GM12874 (cell line): Measurements from ENCODE around the gene STIP1.

ENCODE experiments used
- TF ChIP-seq, protein P1 (sequence below): IDR thresholded peaks from 2 replicates; pipeline ENCODE4 v1.5.1; 2011; ENCODE audit warnings: low read depth, mild to moderate bottlenecking, control low read depth, low read length, moderate library complexity; ENCODE audit not compliant: insufficient read depth

STIP1 gene

DNA sequence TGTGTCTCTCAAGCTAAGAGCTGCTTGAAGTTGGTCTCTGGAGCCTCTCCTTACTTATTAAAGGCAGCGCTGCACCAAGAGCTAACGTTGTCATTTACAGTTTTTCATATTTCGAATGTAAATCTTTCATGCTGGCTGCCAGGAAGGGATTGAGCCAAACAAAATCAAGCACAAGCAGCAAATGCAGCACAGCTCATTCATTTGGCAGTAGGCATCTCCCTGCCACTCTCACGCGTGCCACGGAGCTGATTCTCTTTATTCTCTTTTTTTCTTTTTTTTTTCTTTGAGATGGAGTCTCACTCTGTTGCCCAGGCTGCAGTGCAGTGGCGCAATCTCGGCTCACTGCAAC lies 47.0 kb downstream of the STIP1 start:
- TF ChIP-seq, protein P1, sequence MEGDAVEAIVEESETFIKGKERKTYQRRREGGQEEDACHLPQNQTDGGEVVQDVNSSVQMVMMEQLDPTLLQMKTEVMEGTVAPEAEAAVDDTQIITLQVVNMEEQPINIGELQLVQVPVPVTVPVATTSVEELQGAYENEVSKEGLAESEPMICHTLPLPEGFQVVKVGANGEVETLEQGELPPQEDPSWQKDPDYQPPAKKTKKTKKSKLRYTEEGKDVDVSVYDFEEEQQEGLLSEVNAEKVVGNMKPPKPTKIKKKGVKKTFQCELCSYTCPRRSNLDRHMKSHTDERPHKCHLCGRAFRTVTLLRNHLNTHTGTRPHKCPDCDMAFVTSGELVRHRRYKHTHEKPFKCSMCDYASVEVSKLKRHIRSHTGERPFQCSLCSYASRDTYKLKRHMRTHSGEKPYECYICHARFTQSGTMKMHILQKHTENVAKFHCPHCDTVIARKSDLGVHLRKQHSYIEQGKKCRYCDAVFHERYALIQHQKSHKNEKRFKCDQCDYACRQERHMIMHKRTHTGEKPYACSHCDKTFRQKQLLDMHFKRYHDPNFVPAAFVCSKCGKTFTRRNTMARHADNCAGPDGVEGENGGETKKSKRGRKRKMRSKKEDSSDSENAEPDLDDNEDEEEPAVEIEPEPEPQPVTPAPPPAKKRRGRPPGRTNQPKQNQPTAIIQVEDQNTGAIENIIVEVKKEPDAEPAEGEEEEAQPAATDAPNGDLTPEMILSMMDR = no peak

DNA sequence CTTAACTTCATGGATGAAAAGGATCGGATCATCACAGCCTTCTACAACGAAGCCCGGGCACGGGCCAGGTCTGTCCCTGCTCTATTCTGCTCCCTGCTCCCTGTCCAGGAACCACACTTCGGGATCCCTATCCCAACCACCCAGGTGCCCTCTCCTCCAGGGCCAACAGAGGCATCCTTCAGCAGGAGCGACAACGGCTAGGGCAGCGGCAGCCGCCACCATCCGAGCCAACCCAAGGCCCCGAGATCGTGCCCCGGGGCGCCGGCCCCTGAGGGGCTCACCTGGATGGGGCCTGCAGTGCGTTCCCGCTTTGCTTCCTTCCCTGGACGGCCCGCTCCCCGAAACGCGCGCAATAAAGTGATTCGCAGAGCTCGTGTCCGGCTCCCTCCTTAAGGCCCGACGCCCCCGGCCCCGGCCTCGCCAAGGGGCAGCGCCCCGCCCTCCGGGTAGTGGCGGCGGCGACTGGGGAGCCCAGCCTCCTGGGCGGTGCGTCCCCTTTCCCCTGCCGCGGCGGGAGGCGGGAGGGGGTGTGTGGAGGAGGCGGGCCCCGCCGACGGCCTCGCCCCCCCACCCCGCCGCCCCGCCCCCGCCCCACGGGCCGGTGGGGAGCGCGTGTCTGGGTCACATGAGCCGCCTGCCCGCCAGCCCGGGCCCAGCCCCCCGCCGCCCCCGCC lies 48.1 kb downstream of the STIP1 start, which contains the start of gene VEGFB:
VEGFB (plus strand) TSS at position 672 of the 674 bp plus-strand sequence. CDS start 250 bp downstream, outside the sequence.
- TF ChIP-seq, protein P1 = no peak

- TF ChIP-seq, protein P1 = no peak
Measured at GRCh38 chr11:64234647-64235379, 48.8 kb downstream of the STIP1 start.

DNA sequence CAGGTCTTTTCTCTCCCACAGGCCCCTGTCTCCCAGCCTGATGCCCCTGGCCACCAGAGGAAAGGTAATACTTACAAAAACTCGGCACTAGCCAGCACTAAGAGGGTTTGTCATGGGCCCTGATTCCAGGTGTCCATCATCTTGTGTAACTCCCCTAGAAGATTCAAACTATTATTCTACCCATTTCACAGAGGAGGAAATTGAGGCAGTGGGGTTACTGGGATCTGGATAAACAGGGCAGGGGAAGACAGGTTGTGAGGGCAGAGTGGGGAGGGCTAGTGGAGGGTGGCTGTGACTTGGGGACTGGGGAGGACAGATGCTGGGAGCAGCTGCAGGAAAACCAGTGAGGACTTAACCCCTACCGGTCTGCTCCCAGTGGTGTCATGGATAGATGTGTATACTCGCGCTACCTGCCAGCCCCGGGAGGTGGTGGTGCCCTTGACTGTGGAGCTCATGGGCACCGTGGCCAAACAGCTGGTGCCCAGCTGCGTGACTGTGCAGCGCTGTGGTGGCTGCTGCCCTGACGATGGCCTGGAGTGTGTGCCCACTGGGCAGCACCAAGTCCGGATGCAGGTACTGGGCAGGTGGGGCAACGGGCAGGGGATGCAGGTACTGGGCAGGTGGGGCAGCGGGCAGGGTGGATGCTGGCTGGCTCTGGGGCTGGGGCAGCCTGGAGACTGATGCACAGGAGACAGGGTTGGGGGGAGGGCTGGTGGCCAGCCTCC lies 49.6 kb downstream of the STIP1 start:
- TF ChIP-seq, protein P1 = no peak

- TF ChIP-seq, protein P1 = no peak
Measured at GRCh38 chr11:64237484-64237951, 51.5 kb downstream of the STIP1 start.

GRCh38 chr11:64238076-64238475 lies 52.1 kb downstream of the STIP1 start:
- TF ChIP-seq, protein P1 = no peak

GRCh38 chr11:64238999-64239398 lies 53.0 kb downstream of the STIP1 start:
- TF ChIP-seq, protein P1 = no peak
